Type B pancreatic cell (in vitro differentiated cells): Measurements from ENCODE around the gene CACNA1D. TPM values are rescaled to one million over a fixed set of nuclear protein-coding genes. Genes with fewer than 3 reads are reported as not detected.

Experiments used
- DNase-seq: peaks from one replicate; pipeline ENCODE4 v3.0.0; 2021; ENCODE audit warnings: mixed read lengths; ENCODE audit not compliant: unreplicated experiment; ENCODE audit errors: extremely low spot score
- H3K27ac Mint-ChIP-seq: 2 replicates; pipeline ENCODE4 v1.8.0; 2021; ENCODE audit warnings: mild to moderate bottlenecking, mixed read lengths
- H3K27me3 Mint-ChIP-seq: 2 replicates; pipeline ENCODE4 v1.8.0; 2021; ENCODE audit warnings: mixed read lengths
- H3K36me3 Mint-ChIP-seq: 2 replicates; pipeline ENCODE4 v1.8.0; 2021; ENCODE audit warnings: mixed read lengths
- H3K4me1 Mint-ChIP-seq: one replicate; pipeline ENCODE4 v1.8.0; 2021; ENCODE audit warnings: mixed read lengths; ENCODE audit not compliant: unreplicated experiment
- H3K4me3 Mint-ChIP-seq: 2 replicates; pipeline ENCODE4 v1.8.0; 2021; ENCODE audit warnings: mild to moderate bottlenecking, mixed read lengths
- H3K9me3 Mint-ChIP-seq: 2 replicates; pipeline ENCODE4 v1.8.0; 2021; ENCODE audit warnings: mixed read lengths
- total RNA-seq: library from RNA; stranded (reverse); gene quantifications from 2 replicates; pipeline ENCODE4 v1.2.1, GENCODE V29; 2021; ENCODE audit warnings: low replicate concordance
- TF ChIP-seq, protein P1 (sequence below): fragments of 200-600 bp; sonication (generic); conservative IDR thresholded peaks from 2 replicates; pipeline ENCODE4 v1.5.0; 2021; ENCODE audit warnings: antibody characterized with exemption, mild to moderate bottlenecking

CACNA1D gene
- total RNA-seq, 1 donor from 2014 or later = 17.4 TPM

DNA sequence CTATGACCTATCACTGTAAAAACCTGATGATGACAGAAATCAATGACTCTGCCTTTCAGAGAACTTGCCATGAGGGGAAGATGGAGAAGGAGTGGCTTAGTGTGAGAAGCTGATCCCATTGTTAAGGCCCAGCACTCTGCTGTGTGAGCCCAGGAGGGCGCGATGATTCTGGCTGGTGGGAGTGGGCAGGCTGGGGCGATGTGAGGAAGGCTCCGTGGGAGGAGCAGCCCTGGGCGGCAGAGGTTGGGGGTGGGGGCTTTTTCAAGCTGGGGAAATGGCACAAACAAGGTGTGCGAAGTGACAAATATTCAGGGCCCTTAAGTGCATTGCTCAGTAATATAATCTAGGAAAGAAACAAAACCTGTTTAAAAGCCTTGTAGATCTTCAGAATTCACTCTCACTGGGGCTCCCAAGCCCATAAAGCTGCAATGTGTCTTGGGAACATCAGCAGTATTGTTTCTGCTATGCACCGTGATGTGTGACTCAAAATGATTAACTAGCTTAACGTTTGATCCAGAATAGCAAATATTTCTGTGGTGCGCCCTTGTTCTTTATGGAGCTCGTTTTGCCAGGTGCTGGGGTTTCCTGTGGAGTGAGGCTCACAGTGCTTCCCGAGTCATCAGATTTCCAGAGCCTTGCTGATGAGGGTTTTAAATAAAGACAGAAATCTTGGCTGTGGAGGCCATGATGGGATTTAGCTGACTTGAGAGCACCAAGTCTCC is 210.8 kb downstream of the CACNA1D start:
- Mint-ChIP-seq H3K27me3 (no peaks in the 10 kb centered on the region), H3K36me3 (no peaks in the 10 kb centered on the region), H3K9me3 (no peaks in the 10 kb centered on the region), H3K4me1 (peaks cover 27% of the 10 kb centered on the region), H3K27ac (peak overlapping the region; percentile 12), H3K4me3 (no peak overlapping the region)
- peak; percentile 55 for DNase-seq
- TF ChIP-seq, protein P1, sequence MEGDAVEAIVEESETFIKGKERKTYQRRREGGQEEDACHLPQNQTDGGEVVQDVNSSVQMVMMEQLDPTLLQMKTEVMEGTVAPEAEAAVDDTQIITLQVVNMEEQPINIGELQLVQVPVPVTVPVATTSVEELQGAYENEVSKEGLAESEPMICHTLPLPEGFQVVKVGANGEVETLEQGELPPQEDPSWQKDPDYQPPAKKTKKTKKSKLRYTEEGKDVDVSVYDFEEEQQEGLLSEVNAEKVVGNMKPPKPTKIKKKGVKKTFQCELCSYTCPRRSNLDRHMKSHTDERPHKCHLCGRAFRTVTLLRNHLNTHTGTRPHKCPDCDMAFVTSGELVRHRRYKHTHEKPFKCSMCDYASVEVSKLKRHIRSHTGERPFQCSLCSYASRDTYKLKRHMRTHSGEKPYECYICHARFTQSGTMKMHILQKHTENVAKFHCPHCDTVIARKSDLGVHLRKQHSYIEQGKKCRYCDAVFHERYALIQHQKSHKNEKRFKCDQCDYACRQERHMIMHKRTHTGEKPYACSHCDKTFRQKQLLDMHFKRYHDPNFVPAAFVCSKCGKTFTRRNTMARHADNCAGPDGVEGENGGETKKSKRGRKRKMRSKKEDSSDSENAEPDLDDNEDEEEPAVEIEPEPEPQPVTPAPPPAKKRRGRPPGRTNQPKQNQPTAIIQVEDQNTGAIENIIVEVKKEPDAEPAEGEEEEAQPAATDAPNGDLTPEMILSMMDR = no peak

DNA sequence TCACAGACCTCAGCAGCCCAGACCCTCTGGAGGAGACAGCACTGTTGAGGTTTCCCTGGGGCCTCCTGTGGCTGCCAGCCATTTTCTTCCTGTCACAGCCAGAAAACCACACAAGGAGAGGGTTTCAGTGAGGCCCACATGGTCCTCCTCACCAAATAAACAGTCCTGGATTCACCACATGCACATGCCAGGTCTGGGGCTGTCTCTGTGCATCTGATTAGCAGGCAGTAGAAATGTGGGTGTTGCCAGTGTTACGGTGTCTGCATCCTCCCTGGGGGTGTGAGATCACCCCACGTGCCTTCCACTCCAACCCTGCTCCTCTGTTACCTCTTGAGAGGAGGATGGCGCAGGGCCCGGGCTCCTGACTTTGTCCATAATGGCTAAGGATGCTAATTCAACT is 211.4 kb downstream of the CACNA1D start:
- Mint-ChIP-seq H3K9me3 (no peaks in the 10 kb centered on the region), H3K4me1 (peaks cover 31% of the 10 kb centered on the region), H3K27me3 (no peaks in the 10 kb centered on the region), H3K4me3 (no peak overlapping the region), H3K36me3 (no peaks in the 10 kb centered on the region), H3K27ac (no peak overlapping the region)
- TF ChIP-seq, protein P1 = no peak
- DNase-seq = peak; percentile 48

DNA sequence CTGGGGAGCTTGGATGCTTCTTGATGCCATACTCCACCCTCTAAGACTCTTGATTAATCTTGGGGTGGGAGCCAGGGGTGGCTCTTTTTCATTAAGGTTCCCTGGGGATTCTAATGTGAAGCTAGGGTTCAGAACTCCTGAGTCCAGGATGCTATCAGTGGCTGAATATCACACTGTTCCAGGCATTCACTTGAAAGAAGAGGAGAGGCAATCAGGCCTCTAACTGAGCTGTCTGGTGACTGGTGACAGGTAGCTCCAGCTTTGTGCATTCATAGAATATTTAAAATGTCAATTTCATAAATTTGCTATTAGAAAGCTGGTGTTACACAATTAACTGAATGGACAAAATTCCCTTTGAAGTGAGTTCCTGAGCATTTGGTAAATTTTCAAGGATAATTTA is 212.8 kb downstream of the CACNA1D start:
- TF ChIP-seq, protein P1 = no peak
- DNase-seq = no peak
- no peaks in the 10 kb centered on the region for H3K9me3 Mint-ChIP-seq
- no peaks in the 10 kb centered on the region for H3K27me3 Mint-ChIP-seq
- H3K36me3 Mint-ChIP-seq = no peaks in the 10 kb centered on the region
- no peak overlapping the region for H3K27ac Mint-ChIP-seq
- H3K4me3 Mint-ChIP-seq = no peak overlapping the region
- peaks cover 31% of the 10 kb centered on the region for H3K4me1 Mint-ChIP-seq

DNA sequence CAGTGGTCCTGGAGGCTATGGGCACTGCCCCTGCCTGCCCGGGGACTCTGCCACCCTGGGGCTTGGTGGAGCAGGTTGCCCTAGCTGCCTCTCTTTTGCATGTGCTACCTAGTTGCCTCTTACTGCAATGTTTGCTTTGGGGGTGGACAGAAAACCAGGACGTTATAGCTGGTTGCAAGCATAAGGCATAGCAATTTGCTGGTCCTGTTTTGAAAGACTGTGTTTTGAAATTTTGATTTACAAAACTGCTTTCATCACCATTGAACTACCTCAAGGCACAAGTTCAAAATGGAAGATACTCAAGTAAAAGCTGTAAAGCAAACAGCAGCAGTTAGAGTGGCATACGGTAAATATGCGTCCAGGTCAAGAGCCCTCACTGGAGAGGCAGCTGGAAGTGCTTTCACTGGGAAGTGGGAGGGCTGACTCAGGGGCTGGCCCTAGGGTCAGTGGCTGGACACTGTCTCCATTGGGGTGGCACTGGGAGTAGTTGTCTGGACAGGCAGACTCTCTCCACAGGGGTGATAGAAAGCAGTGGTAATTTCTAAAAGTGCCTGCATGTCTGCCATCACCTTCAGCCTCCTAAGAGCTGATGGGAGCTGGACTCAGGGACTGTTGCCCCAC is 213.7 kb downstream of the CACNA1D start:
- TF ChIP-seq, protein P1 = no peak
- H3K4me1 Mint-ChIP-seq = peaks cover 31% of the 10 kb centered on the region
- H3K27me3 Mint-ChIP-seq = no peaks in the 10 kb centered on the region
- H3K4me3 Mint-ChIP-seq = no peak overlapping the region
- H3K27ac Mint-ChIP-seq = no peak overlapping the region
- H3K36me3 Mint-ChIP-seq = no peaks in the 10 kb centered on the region
- DNase-seq = peak; percentile 37
- no peaks in the 10 kb centered on the region for H3K9me3 Mint-ChIP-seq

DNA sequence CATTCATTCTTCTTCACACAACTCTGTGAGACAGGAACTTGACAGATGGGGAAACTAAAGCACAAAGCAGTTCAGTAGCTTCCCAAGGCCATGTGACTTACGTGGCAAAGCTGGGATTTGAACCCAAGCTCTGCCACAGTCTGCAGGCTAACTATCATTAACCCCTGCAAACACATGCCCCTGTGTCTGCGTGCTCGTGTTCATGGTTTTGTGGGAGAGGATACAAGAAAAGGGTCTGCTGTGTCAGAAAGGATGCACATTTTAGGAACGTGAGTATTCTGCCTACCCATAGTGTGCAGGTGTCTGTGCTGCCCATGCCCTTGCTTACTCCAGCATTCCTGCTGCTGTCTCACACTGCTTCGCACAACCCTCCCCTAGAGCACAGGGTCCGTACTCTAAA is 214.8 kb downstream of the CACNA1D start:
- peak; percentile 24 for DNase-seq
- no peaks in the 10 kb centered on the region for H3K27me3 Mint-ChIP-seq
- peaks cover 31% of the 10 kb centered on the region for H3K4me1 Mint-ChIP-seq
- H3K36me3 Mint-ChIP-seq = no peaks in the 10 kb centered on the region
- H3K27ac Mint-ChIP-seq = no peak overlapping the region
- H3K4me3 Mint-ChIP-seq = no peak overlapping the region
- H3K9me3 Mint-ChIP-seq = no peaks in the 10 kb centered on the region
- TF ChIP-seq, protein P1 = no peak
